Stimulated activated CD8-positive, alpha-beta memory T cell treated with anti-CD3 and anti-CD28 coated beads, Interleukin-12 subunit alpha, Interleukin-12 subunit beta, amount 100 ng/mL, for 24 hours (primary cell): ENCODE results near the gene SFR1.

ENCODE experiments used
- DNase-seq: peaks from one replicate; pipeline ENCODE4 v3.0.0-alpha.2; 2020; ENCODE audit errors: extremely low read depth

Gene SFR1

DNA sequence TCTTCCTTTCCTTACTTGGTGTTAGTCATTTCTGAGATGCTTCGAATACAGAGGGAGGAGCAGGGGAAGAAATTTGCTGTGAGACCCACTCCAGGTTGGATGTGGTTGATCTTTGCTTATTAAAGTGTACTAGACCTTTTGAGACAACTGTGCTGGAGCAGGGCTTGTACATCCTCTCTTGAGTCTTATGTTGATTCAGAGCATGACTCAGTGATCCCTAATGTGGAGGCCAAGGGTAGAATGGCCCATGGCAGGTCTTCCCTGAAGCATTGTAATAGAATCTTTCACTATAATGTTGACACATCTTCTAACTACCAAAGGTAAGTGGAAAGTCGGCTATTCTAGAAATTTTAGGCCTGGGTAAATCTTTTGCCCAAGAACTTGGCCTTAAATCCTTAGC lies 17.0 kb upstream of the SFR1 start:
- DNase-seq = no peak

DNA sequence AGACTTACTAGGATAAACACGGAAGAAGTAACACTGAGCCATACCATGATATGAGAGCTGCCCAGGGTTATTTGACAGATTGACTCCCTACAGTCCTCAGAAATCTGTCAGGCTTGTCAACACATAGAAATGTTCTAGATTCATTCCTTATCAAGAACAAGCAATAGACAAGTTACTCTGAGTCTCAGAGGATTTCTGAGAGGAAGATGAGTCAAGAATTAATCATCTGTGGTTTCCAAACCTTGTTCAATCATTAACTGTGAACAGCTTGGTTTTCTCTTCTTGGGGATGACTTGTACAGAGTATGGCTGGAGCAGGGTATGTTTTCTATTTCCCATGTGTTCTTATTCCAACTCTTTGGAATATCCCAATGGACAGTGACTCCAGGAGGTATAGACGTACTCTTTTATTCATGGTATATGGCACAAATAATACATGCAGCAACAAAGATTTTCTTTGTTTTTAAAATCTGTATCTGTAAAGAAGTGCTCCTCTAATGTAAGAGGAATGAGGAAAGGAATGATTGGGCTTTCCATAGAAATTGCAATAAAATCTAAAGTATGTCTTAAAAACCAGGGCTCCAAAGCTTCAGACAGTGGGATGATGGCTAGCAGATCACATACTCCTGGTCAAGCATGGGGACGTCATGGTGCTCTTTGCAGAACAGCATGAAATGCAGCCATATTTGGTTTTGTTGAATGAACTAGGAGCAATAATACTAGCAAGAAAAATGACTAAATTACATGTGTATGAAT lies 11.9 kb upstream of the SFR1 start:
- DNase-seq = no peak

GRCh38 chr10:104113376-104113956 lies 8.5 kb upstream of the SFR1 start:
- DNase-seq = no peak

GRCh38 chr10:104117839-104118323 lies 4.1 kb upstream of the SFR1 start:
- DNase-seq = no peak

DNA sequence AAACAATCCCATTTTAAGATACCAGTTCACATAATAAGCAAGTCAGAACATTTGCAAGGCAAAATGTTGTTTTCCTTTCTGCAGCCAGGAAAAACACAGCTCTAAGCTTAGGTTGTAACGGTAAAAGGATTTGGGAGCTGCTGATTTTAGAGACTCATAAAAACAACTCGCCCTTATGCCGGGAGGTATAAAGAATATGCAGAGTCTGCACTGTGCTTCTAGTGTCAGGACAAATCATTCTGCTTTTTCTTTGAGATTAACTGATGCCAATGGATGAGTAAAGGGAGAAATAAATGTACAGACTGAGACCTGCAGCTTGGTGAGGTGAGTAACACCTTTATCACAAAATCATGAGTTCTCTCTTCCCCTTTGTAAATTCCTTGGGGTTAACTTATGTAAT lies 2.0 kb upstream of the SFR1 start:
- DNase-seq = no peak

DNA sequence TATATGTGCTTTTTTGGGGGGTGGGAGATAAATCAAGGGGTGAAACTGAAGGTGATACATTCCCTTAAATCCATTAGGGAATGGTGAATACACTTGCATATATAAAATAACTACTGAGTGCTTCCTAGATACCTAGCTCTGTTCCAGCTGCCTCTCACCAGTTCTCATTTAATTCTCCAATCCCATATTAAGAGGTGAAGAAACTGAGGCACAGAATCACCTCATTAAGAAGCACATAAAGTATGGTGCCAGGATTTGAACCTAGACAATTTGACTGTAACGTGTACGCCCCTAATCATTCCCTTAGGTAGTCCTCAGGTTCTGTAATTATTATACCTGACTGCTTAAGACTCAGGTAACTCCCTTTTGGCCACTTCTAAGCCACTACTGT lies 1.5 kb upstream of the SFR1 start:
- DNase-seq = no peak

DNA sequence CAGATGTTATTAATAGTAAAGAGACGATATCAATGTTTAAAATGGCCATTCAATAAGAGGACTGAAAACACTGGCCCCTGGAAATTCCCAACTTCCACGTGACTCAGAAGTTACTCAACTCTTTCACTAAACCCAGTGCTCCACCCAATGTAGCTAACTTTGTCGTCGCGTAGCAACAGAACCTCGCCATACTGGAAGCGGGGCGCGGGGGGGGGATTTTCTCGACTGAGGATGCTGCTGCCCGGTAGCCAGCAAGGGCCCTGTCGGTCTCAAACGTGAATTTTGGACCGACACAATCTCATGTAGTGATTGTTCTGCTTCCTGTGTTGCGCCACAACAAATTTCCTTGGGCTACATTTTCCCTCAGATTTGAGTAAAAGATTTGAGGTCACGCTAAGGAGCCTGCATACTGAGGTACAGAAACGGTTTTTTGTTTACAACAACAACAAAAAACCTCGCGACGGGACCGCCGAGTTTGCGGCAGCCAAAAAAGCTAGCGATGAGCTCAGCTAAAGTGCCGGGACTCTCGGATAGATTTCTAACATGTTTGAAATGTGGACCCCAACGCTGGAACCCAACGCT lies 977 bp upstream of the SFR1 start:
- DNase-seq = peak; percentile 68

- no peak for DNase-seq
These were observed 495 bp downstream of the SFR1 start for GRCh38 chr10:104122225-104123107.

DNA sequence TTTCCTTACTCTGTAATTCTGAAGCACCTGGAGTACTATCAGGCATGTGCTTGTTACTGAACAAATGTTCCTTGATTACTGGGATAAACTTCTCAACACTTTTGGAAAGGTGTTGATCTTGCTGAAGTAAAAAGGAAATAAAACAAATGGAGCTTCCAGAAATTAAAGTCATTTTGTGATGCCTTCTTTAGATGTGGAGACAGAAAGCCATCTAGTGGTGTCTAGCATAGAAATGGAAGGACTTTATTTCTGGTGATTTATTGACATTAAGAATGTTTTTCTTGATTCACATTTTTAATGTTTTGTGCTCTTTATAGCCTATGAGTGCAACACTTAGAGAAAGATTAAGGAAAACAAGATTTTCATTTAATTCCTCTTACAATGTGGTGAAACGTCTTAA lies 1.4 kb downstream of the SFR1 start:
- DNase-seq = no peak

DNA sequence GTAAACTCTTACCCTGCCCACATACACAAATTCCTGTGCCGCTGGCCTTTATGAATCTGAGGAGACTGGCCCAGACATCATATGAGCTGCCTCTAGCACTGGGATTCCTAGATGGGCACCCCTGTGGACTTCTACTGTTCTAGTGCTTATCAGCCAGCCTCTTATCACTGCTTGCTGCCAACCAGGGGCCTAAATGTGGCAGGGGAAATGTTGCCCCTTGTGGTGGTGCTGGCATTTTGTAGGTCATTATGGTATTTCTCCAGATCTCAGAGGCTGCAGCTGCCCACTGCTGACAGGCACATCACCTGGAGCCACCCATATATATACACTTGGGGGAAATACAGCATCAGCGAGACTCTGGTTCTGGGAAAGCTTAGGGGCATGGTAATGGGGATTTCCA lies 5.4 kb downstream of the SFR1 start:
- DNase-seq = no peak

GRCh38 chr10:104128214-104128613 lies 6.2 kb downstream of the SFR1 start:
- no peak for DNase-seq

DNA sequence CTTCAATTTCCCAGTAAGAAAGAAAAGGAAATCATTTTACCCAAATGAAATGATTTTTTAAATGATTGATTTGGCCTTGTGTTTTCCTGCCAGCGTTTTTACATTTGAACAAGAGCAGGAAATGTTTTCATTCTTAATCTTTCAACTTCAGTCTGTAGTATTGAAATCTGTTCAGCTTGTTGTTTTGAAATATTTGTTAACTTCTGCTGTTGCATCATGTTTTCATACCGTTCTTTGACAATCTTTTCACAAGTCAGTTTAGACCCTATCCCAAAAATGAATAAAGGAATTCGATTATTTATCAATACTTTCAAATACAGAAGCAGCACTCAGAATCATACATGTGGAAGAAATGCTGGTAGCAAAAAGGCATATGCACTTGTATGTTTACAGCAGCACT lies 8.1 kb downstream of the SFR1 start:
- no peak for DNase-seq

DNA sequence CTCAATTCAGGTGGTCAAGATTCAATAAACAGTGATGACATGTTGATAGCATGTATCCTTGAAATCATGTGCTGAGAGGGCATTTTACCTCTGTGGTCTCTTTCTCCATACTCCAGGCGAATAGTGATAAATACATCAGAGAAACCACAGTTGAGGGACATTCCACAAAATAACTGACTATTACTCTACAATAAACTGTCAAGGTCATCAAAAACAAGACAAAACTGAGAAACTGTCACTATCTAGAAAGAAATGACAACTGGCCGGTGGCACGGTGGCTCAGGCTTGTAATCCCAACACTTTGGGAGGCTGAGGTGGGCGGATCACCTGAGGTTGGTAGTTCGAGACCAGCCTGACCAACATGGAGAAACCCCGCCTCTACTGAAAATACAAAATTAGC lies 16.2 kb downstream of the SFR1 start:
- no peak for DNase-seq

- no peak for DNase-seq
These were observed 17.2 kb downstream of the SFR1 start for GRCh38 chr10:104139221-104139620.

DNA sequence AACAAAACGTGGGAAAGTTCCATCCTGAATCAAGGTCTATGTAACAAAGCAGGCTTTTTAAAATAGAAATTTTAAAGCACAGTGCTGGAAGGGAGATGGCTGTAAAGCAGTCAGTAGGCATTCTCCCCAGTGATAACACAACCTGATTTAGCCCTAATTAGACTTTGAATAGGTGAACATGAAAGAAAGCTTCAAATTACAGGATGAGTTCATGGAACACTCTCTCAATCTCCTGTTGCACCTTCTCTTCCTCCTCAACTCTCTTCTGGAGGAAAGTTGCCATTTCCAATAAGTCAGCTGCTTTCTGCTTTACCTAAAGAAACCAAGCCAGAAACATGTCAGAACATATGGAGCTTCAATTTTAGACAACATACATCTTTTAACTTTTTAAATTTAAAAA lies 20.1 kb downstream of the SFR1 start:
- no peak for DNase-seq

DNA sequence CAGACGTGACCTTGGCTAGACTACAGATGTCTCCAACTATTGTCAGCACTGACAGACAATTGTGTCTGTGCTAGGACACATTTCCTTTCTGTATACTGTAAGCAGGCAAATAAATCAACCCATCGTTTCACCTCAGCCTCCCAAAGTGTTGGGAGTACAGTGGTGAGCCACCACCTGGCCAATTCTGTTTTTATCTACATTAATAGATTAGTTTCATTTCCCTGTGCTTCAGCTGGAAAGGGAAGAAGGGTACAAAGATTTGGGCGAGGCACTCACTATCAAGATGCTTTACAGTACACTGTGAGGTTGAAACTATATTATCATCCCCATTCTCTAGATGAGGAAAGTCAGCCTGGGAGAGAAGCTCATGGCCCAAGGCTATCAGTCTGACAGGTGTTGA lies 21.9 kb downstream of the SFR1 start:
- DNase-seq = no peak

- no peak for DNase-seq
These were observed 23.0 kb downstream of the SFR1 start for GRCh38 chr10:104144931-104145330.

- no peak for DNase-seq
These were observed 24.9 kb downstream of the SFR1 start for GRCh38 chr10:104146882-104147281.

GRCh38 chr10:104150139-104150538 lies 28.2 kb downstream of the SFR1 start:
- no peak for DNase-seq

GRCh38 chr10:104151737-104152136 lies 29.8 kb downstream of the SFR1 start:
- DNase-seq = no peak

- no peak for DNase-seq
These were observed 33.6 kb downstream of the SFR1 start for GRCh38 chr10:104155591-104155990.

DNA sequence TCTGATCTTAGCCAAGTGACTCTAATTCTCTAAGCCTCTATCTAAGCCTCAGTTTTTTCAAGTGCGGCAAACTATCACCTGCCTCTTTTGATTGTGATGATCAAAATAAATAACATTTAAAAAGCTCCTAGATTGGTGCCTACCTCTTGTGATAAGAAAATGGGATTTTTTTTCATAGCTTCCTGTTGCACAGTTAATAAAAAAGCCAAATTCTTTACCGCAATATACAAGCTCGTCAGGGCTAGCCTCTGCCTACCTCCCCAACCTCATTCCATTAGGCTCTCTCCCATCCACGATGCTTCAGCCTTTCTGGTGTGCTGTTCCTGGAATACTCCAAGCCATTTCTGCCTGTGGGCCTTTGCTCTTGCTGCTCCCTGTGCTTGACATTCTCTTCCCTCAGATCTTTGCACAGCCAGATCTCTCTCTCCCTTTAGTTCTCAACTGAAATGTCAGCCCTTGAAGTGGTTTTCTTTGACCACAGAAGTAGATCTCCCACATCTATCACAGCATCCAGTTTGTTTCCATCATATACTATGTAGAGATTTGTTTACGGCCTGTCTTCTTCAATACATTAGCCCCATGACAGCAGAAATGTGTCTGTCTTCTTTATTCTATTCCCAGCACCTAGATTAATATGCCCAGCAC lies 48.8 kb downstream of the SFR1 start:
- no peak for DNase-seq
